Hematopoietic multipotent progenitor cell treated with erythropoietin and hydrocortisone succinate and interleukin-3 and kit ligand, for 15 days (in vitro differentiated cells): ENCODE results near the gene GSS.

ENCODE experiments used
- DNase-seq: peaks from one replicate; pipeline ENCODE4 v3.0.0-alpha.2; 2015; ENCODE audit warnings: low spot score

GSS gene

DNA sequence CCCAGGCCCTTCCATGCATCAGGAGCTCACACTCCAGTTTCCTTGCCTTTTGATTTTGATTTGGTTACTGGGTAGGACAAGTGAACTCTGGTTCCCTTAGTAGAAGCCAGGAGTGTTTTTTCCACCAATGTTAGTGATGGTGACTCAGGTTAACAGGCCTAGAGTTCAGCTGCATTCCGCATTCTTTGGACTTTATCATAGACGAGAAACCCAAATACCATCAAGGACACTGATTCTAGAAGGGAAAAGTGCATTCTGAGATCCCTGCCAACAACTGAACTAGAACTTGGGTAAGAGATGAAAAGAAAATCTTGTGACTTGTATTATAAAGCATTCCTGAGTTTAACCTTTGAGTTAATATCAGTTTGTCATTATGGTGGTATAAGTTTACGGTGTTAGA, 8.9 kb downstream of the GSS start:
- no peak for DNase-seq

GRCh38 chr20:34945315-34946077, 10.1 kb downstream of the GSS start:
- no peak for DNase-seq

- DNase-seq = no peak
Observed at GRCh38 chr20:34943808-34944567, 11.6 kb downstream of the GSS start.

DNA sequence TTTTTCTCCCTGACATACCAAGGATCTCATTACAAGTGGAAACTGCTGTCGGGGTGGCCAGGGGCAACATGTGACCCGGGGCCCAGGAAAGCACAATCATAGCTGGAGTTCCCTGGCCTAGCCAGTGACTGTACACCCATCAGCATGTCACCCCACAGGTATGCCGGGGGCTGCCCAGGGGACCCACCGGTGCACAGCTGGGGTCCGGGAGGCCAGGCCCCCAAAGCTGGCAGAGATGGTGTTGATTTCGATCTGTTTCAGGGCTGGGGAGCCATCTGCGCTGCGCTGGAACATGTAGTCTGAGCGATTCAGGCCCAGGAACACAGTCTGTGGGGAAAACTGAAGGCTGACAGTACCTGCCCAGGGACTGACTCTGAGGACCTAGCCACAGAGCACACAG, 13.3 kb downstream of the GSS start:
- no peak for DNase-seq

DNA sequence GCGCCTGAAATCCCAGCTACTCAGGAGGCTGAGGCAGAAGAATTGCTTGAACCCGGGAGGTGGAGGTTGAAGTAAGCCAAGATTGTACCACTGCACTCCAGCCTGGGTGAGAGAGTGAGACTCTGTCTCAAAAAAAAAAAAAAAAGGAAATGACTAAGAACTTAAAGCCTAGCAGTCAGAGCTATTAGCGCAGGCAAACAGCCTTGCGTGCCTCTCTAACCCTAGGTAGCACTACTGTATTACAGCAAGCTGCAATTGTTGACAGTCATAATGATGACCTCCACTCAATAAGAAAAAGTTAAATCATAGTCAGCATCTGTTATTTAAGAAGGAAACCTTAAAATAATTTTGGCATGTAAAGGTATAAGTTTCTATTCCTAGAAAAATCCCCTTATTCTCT, 14.4 kb downstream of the GSS start:
- DNase-seq = no peak

DNA sequence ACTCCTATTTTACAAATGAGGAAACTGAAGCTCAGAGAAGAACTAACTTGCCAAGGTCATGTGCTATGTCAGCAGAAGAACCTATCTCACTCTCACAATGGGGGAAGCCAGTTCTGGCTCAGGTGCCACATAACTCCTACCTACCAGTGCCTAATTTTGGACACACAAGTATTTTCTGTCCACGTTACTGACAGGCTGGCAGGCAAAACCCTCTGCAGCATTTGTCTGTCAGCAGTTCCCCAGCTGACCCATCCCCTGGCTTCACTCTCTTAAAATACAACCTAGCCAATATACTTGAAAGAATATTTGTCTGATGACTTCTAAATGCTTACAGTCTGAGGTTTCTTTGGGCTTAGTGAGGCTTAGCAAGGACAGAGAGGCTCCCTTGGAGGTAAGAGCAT, 15.5 kb downstream of the GSS start:
- no peak for DNase-seq

DNA sequence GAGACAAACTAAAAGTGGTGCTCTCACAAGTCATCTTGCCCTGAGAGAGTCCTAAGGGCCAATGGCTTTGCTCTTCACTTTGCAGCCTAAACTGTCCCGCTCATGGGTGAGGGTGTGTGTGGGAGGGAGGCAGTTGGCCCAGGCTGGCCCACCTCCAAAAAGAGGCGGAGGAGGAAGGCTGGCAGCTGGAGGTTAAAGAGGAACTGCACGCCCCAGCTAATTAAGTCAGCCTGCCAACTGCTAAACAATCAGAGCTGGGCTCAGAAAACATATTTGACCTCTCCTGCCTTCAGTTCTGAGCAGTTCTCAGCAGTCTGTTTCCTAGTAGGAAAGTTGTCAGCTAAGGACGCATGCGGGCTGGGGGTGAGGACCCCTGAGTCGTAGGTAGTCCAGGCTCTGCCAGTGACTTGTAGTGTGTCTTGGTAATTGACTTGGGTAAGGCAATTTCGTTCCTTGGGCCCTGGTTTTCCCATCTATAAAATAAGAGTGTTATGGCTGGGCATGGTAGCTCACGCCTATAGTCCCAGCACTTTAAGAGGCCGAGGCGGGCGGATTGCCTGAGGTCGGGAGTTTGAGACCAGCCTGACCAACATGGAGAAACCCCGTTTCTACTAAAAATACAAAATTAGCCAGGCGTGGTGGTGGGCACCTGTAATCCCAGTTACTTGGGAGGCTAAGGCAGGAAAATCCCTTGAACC, 17.0 kb downstream of the GSS start:
- DNase-seq = peak; percentile 53

- DNase-seq = no peak
Observed at GRCh38 chr20:34931771-34932170, 23.8 kb downstream of the GSS start.

DNA sequence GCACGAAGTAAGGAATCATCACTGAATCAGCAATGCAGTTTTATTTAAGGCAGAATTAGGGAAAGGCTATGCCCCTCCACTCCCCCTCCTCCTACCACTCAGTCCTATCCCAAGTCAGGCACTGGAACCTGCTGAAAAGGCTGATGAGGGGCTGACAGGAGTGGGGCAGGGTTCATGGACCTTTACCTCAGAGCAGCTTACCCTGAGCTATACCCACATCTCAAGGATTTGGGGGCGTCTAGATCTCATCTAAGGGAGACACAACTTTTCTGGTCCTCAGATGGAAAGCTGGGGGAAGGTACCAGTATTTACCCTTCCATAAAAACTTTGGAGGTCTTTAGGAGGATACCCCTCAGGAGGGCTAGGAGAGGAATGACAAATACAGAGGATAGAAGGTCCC, 27.2 kb downstream of the GSS start:
- no peak for DNase-seq

GRCh38 chr20:34927736-34928135, 27.9 kb downstream of the GSS start:
- DNase-seq = no peak

DNA sequence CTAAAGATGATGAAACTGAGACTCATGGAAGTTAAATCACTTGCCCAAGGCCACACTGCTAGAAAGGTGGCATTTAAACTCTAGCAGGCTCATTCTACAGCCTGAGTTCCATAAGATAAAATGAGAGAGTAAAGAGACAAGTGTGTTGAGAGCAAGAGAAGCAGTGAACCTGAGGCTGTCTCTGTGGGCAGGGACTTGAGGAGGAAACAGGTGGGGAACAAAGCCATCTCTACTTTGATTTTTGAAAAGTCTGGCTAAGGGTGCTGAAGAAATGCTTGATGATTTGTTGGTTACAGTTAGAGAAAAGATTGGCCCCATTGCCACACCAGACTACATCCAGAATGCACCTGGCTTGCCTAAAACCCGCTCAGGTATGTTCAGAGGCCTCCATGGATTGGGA, 29.0 kb downstream of the GSS start:
- no peak for DNase-seq

DNA sequence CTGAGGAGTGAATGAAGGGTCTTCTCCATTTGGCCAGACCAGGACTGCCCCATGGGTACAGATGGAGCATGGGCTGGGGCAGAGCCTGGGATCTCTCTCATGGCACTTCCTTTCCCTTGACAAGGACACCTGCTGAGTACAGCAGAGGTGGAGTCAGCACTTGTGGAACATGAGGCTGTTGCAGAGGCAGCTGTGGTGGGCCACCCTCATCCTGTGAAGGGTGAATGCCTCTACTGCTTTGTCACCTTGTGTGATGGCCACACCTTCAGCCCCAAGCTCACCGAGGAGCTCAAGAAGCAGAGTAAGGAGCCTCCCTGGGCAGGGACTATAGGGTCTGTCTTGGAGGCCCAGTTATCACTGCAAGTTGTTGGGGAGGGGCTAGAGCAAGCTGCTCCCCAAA, 29.6 kb downstream of the GSS start:
- DNase-seq = no peak

DNA sequence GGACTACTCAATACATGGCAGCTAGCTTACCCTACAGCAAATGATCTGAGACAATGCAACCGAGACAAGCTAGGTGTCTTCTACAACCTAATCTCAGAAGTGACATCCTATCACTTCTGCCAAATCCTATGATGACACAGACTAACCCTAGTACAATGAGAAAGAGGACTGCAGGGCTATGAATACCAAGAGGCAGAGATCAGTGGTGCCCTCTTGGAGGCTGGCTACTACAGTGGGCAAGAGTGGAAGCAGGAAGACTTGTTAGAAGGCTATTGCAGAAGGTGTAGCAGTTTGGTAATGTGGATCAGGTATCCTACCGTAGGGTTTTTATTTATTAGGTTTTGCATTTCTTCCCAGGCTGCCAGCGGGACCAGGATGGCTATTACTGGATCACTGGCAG, 30.3 kb downstream of the GSS start:
- DNase-seq = no peak

DNA sequence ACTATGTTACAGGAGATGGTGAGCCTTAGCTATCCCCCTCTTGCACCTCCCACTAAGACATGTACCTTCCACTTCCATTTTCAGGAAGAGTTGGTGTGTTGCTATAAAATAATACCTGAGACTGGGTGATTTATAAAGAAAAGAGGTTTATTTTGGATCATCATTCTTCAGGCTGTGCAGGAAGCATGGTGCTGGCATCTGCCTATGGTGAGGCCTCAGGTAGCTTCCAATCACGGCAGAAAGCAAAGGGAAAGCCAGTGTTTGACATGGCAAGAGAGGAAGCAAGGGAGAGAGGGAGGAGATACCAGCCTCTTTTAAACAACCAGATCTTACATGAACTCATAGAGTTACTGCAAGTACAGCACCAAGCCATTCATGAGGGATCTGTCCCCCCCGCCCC, 32.2 kb downstream of the GSS start:
- no peak for DNase-seq

DNA sequence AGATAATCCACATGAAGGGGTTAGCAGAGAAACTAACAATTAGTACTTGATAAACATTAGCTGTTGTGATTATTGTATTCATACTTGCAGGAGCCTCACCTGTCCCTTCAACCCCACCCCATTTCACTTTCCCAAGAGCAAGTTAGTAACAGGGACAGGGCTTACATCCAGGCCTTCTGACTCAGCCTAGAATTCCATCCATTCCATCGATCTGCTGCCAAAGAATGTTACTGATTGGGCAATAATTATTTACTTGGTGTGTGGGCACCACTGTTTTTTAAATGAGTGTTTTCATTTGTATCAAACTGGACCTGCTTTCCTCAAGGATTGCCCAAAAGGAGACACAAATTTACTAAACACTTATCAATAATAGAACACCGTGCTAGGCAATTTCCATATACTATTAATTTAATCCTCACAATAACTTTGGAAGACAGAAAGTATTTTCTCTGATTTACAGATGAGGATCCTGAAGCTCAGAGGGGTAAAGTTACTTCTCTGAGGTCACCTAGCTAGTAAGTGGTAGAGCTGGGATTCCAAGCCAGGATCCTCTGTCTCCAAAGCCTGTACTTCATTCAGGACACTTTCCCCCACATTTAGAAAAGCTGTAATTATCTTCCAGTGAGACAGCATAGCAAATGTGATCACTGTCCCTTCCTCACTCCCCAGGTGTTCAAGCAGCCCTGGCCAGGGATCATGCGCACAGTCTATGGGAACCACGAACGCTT, 32.8 kb downstream of the GSS start:
- no peak for DNase-seq

- no peak for DNase-seq
Observed at GRCh38 chr20:34921436-34921835, 34.2 kb downstream of the GSS start.

GRCh38 chr20:34920055-34920454, 35.6 kb downstream of the GSS start:
- DNase-seq = no peak

- DNase-seq = no peak
Observed at GRCh38 chr20:34916774-34917354, 38.7 kb downstream of the GSS start.

- DNase-seq = no peak
Observed at GRCh38 chr20:34915749-34916455, 39.7 kb downstream of the GSS start.

- DNase-seq = no peak
Observed at GRCh38 chr20:34915131-34915530, 40.5 kb downstream of the GSS start.
